GM10847 (cell line): Measurements from ENCODE around the gene GDAP1L1.

ENCODE experiments used
- POLR2A ChIP-seq: IDR thresholded peaks from 2 replicates; pipeline ENCODE4 v1.6.1; 2011; ENCODE audit not compliant: insufficient read length; ENCODE audit errors: extremely low read depth

The GDAP1L1 gene

DNA sequence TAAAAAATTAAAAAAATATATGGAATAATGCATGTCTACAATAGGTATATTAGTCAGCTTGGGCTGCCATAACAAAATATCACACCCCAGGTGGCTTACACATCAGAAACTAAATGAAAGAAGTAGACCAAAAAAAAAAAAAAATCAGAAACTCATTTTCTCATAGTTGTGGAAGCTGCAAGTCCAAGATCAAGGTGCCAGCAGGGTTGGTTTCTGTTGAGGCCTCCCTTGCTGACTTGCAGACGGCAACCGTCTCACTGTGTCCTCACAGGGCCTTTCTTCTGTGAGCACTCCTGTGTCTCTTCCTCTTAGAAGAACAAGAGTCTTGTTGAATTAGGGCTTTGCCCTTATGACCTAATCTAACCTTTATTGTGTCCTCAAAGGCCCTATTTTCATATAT lies 11.4 kb upstream of the GDAP1L1 start:
- TF ChIP-seq POLR2A = no peak

DNA sequence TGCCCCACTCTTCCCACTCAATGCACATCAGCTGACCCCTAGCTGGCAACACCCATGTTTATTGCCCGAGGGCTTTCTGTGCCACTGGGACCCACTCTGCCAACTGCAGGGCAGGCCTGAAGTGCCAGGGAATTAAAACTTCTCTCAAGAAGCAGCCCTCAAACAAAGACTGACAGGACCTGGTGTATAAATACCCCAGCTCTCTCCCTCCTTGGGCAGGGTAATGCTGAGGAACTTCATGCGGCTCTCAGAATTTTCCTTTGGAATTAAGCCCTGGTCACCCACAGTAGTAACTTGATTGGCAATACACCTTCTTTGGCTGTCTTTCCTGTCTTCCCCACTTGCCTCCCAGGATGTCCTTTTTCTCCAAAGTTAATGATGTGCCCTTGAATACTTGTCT lies 5.3 kb upstream of the GDAP1L1 start:
- TF ChIP-seq POLR2A = no peak

DNA sequence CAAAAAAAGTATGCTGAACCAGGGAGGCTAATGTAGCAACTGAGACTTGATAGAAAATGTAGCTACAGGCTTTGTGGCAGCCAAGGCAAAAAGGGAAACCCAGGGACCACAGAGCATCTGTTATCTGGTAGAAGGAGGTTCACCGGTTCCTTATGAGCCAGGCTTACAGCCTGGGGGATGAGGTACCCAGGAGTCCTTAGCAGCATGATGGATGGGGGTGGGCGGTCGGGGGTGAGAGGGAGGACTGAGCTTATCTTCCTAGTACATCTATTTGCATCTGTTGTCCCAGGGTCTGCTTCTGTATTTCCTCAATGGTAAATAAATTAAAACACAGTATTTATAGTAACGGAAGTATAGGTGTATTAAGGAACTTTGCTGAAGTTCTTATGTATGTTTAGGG lies 1.1 kb upstream of the GDAP1L1 start:
- TF ChIP-seq POLR2A = no peak

DNA sequence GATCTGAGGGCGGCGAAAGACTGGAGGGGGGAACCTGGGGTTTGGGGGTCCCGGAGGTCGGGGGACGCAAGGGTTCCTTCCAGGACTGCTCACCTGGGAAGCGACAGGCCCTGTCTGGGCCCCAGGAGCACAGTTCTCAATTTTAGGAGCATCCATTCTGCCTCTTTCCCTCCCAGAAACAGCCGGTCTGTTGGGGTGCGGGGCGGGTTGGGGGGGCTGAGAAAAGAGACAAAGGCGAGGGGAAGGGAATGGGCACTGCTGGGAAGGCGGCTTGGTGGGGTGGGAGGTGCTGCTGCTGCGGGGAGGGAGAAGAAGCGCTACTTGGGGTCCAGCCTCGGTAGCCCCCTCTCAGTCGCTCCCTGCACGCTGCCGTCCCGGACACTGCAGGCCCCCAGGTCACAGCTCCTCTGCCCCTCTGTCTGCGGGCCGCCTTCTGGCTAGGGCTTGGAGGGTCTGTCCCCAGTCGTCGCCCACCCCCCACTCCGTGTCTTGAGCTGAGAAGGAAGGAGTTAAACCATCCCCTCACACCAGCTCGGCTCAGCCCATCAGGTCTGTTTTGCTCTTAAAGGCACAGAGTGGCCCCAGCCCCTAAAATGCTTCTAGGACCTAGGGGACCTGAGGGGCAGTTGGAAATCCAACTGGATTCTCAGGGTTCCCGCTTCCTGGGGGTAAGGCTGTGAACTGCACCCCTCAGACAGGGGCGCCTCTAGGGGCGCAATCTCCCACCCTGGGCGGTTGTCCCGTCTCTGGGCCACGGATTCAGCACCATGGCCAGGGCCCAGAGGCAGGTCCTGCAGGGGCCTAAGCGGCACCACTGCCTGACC lies 690 bp downstream of the GDAP1L1 start:
- no peak for TF ChIP-seq POLR2A

DNA sequence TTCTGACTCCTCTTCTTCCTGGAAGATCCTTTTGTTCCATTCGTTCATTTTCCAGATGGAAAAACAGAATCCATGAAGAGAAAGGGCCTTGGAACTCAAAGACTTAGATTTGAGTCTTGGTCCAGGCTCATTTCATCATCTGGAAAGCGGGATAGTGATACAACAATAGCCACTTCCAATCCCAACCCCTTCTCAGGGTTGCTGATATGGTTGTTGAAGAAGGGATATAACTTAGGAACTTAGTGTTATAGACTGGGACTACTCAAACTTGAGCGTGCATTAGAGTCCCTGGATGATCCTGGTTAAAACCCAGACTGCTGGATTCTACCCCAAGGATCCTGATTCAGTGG lies 1.3 kb downstream of the GDAP1L1 start:
- TF ChIP-seq POLR2A = no peak

DNA sequence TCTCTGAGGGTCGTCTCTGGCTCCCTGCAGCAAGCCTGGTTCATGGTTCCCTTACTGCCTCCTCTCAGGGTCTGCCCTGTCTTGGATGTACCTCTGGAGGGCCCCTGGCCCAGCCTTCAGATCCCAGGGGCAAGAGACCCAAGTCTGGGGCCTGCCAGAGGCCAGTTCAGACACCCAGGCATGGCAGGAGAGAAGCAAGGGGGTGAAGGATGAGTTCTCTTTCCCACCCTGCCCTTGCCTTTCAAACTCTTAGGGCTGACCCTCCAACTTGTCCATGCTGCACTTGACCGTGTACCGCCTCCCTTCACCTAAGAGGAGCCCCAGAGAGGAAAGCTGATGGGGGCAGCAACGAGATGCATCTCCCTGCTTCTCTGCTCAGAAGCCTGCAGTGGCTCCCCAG lies 4.2 kb downstream of the GDAP1L1 start:
- TF ChIP-seq POLR2A = no peak

DNA sequence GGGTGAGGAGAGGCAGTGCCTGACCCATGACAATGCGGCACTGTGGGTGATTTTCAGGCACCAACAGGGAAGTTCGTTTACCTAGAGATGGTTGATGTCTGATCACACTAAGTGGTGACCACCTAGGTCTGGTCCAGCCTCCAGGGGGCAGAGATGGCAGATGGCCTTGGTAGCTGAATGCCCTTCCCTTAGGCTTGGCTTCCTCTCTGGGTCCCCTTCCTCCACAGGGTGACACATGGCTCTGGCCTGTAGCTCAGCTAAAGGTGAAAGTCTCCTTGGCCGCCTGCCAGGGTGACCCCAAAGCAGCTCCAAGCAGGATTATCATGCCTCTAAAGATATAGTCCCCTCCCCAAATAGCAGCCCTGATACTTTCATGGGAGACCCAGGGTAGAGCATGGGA lies 6.4 kb downstream of the GDAP1L1 start:
- TF ChIP-seq POLR2A = no peak

DNA sequence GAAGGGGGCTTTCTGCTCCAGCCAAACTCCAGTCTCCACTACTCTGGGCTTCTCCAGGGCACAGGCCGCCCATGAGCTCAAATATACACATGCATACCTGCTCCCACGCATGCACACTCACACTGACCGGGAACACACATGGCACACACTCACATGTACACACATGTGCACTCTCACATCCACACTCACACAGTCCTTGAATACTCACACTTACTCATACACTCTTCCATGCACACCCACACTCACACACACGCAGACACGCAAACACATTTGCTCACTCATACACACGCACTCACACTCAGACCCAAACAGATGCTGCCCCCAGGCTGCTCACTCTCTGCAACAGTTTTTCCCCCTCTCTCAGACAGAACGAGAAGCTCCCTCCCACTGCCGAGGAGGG lies 7.0 kb downstream of the GDAP1L1 start:
- TF ChIP-seq POLR2A = no peak

DNA sequence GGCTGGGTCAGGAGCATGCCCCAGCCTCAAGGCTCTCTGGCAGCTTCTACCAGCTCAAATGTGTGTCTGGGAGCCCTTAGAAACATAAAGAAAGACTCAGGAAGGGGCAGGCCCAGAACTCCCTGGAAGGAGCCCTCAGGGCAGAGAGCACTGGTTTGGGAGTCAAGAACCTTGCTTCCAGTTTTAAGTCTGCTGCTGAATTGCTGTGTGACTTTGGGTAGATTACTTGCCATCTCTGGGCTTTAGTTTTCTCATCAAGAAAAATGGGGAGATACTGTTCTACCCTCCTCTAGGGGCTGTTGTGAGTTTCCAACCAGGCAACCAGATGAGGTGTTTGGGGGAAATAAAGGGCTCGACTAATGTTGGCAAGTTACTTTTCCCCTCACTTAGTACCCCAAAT lies 8.8 kb downstream of the GDAP1L1 start:
- no peak for TF ChIP-seq POLR2A

DNA sequence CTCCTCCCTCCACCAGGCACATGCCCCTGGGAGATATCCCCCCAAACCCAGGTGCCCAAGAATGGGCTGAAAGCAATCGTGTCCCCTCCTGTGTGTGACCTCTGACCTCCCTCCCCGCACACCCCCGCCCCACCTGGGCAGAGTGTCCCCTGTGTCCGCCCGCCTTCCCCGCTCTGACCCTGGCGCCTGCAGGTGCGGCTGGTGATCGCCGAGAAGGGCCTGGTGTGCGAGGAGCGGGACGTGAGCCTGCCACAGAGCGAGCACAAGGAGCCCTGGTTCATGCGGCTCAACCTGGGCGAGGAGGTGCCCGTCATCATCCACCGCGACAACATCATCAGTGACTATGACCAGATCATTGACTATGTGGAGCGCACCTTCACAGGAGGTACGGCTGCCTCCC lies 9.9 kb downstream of the GDAP1L1 start:
- no peak for TF ChIP-seq POLR2A

DNA sequence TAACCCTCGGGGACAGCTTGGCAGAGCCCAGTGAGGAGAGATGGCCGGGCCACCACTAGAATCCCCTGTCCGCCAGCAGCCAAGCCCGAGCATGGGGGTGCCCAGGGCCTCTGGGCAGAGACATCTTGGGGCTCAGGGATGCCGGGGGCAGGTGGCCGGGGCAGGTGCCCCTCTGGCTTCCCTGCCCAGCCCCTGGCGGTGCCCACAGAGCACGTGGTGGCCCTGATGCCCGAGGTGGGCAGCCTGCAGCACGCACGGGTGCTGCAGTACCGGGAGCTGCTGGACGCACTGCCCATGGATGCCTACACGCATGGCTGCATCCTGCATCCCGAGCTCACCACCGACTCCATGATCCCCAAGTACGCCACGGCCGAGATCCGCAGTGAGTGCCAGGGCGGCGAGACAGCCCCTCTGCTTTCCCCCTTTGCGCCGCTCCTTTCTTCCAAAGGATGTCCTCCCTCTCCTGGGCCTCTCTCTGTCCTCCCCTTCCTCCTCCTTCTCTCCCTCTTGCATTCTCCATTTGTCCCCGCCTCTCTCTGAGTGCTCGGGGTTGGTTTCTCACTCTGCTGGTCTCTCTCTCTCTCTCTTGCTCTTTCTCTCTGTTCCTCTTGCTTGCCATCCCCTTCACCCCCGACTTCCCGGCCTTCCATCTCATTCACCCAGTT lies 11.2 kb downstream of the GDAP1L1 start:
- TF ChIP-seq POLR2A = no peak

DNA sequence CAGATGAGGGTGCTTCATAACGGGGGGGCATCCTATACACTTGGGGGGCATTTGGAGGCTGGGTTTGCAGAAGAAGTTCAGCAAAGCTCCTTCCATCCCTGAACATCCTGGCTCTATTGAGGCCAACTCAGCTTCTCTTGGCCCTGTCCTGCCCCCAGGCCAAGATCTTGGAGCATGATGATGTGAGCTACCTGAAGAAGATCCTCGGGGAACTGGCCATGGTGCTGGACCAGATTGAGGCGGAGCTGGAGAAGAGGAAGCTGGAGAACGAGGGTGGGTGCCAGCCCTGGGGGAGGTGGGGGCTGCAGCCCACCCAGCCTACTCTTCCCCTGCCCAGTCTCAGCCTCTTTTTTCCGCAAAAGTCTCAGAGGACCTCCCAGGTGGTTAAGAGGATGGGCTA lies 17.2 kb downstream of the GDAP1L1 start:
- no peak for TF ChIP-seq POLR2A

DNA sequence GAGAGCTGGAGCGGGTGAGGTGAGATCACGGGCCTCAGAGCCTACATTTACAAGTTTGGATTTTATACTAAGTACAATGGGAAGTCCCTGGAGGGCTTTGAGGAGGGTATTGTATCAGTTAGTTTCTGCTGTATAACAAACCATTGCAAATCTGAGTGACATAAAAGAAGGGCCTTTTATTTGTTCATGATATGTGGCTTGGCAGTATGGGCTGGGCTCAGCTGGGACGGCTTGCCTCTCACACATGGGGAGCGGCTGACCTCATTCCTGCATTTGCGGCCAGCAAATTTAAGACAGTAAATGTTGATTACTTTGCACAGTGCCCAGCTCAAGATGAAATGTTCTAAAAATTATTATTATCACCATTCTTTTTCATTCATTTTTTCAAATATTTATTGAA lies 21.7 kb downstream of the GDAP1L1 start:
- no peak for TF ChIP-seq POLR2A

DNA sequence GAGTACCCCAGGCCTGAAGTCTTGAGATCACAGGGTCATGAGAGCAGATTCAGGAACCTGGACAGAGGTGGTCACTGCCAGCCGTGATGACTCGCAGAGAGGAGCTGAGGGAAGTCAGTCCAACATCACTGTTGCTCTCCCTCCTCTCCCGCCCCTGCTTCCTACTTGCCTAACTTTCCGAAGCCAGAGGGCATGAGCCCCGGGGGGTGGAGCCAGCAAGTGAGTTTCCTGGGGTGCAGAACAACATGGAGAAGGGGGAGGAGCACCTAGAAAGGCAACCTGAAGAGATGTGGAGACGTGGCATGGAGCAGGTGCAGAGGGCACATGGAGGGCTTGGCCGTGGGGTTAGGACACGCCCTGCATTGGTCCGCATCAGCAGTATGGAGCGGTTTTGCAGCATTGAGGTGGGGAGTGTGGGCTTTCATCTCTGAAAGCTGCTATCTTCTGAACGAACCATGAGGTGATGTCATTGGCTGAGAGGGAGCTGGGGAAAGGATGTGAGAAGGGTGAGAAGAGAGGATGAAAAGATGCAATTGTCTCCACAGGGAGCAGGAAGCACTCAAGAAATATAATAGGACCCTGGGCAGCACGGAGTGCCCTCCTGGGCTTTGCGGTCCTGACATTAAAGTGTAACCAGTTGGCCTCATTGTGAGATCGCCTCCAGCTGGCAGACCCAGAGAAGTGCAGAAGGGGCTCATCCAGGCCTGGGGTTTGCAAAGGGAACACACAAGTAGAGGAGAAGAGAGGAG lies 25.0 kb downstream of the GDAP1L1 start:
- TF ChIP-seq POLR2A = no peak

DNA sequence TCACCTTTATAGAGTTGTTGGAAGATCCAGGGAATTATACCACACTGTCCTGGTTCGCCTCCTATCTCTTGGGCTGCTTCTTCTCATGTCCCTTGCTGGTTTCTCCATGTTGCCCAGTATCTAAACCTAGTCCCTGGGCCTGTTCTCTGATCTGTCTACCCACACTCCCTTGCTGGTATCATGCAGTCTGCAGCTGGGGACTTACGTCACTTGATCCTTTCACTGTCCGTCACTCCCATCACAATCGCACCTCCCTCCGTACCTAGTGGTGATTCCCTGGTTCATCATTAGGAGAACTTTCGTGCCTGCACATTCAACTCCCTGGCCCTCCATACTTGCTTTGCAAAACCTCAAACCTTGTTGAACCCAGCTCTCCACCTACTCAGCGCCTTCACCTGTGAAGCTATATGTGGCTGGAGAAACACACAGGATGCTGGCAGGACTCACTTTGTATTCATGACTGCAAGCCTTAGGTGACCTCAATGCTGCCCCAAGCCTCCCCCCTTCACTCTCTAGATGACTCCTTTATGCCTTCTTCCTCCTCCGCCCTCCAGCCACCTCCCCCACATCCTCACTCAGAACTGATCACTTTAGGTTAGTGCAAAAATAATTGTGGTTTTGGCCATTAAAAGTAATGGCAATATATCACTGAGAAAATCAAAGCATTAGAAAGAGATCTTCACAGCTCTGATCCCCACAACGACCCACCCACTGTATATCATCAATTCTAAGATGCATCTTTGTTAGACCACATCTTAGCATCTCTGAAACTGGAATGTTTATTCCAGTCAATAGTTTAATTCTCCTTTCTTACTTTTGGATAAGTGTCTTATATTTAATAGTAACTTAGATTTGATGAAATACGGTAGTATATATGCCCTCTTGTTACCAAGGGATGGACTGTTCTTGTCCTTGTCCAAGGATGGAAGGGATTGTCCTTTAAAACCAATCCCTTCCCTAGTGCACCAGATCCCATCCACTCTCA lies 26.4 kb downstream of the GDAP1L1 start:
- TF ChIP-seq POLR2A = no peak

DNA sequence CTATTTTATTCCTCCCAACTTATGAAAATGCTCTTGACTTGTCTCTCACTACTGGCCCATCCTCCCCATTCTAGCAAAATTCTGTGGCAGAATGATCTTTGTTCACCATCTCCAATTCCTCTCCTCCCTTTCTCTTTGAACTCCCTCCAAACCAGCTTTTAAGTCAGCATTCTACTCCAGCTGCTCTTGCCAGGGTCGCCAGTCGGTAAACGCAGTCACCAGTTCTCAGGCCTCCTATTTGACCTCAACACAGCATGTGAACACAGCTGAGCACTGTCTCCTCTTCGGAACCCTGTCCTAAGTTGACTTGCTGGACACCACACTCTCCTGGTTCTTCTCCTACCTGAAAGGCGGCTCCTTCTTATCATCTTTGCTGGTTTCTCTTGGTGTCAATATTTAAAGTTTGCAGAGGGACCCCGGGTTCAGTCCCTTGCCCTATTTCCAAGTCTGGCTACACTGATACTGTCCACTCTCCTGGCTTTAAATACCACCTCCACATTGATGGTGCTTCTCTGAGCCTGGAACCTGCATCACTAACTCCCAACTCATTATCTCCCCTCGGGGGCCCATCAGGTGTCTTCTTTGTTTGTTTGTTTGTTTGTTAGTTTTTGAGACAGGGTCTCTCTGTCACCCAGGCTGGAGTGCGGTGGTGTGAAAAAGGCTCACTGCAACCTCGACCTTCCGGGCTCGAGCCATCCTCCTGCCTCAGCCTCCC lies 27.4 kb downstream of the GDAP1L1 start:
- no peak for TF ChIP-seq POLR2A
